ENCODE results near the gene ZNF462.

DNA sequence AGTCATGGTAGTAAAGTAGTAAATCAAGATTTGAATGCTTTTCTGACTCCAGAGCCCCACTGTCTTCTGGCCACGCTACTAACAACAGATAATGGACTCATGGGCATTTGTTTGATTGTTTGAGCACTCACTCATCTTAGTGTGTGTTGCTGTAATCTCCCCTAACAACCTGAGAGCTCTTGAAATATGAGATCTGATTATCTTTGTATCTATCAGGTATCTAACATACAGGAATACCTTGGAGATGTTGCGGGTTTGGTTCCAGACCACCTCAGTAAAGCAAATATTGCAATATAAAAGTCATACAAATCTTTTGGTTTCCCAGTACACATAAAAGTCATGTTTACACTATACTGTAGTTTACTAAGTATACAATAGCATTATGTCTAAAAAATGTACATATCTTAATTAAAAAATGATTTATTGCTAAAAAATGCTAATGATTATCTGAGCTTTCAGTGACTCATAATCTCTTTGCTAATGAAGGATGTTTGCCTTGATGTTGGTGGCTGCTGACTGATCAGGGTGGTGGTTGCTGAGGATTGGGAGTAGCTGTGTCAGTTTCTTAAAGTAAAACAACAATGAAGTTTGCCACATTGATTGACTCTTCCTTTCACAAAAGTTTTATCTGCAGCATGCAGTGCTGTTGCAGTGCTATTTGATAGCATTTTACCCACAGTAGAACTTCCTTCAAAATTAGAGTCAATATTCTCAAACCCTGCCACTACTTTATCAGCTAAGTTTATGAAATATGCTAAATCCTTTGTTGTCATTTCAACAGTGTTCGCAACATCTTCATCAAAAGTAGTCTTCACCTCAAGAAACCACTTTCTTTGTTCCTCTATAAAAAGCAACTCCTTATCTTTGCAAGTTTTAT, 92.2 kb downstream of the ZNF462 start:
- TF ChIP-seq, protein P1, sequence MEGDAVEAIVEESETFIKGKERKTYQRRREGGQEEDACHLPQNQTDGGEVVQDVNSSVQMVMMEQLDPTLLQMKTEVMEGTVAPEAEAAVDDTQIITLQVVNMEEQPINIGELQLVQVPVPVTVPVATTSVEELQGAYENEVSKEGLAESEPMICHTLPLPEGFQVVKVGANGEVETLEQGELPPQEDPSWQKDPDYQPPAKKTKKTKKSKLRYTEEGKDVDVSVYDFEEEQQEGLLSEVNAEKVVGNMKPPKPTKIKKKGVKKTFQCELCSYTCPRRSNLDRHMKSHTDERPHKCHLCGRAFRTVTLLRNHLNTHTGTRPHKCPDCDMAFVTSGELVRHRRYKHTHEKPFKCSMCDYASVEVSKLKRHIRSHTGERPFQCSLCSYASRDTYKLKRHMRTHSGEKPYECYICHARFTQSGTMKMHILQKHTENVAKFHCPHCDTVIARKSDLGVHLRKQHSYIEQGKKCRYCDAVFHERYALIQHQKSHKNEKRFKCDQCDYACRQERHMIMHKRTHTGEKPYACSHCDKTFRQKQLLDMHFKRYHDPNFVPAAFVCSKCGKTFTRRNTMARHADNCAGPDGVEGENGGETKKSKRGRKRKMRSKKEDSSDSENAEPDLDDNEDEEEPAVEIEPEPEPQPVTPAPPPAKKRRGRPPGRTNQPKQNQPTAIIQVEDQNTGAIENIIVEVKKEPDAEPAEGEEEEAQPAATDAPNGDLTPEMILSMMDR (IDR thresholded peaks at IDR 0.05), result no peak
- no peak for TF ChIP-seq POLR2AphosphoS5 (IDR thresholded peaks at IDR 0.05)
